Activated CD4-positive, alpha-beta T cell treated with anti-CD3 and anti-CD28 coated beads for 24 hours (primary cell): ENCODE results near the gene RAP1GAP.

Experiments
- DNase-seq, 2 donors: peaks; one replicate each; pipeline ENCODE4 v3.0.0-alpha.2; 2020; ENCODE audit warnings: low read depth in 2 of 2

The RAP1GAP gene

GRCh38 chr1:21625390-21626190, 43.6 kb downstream of the RAP1GAP start:
- no peak for DNase-seq

- no peak for DNase-seq
Observed at GRCh38 chr1:21624571-21625389, 44.4 kb downstream of the RAP1GAP start.

- DNase-seq, result no peak
Observed at GRCh38 chr1:21623410-21623961, 45.7 kb downstream of the RAP1GAP start.

GRCh38 chr1:21622466-21623315, 46.5 kb downstream of the RAP1GAP start:
- peak; percentile 35 to 49 for DNase-seq

- no peak for DNase-seq
Observed at GRCh38 chr1:21621761-21622436, 47.3 kb downstream of the RAP1GAP start.

- DNase-seq, result no peak
Observed at GRCh38 chr1:21621051-21621450, 48.1 kb downstream of the RAP1GAP start.

GRCh38 chr1:21620496-21620895, 48.7 kb downstream of the RAP1GAP start:
- DNase-seq, result no peak

GRCh38 chr1:21620011-21620410, 49.1 kb downstream of the RAP1GAP start:
- no peak for DNase-seq

GRCh38 chr1:21619375-21619947, 49.7 kb downstream of the RAP1GAP start:
- DNase-seq, result no peak

- DNase-seq, result no peak
Observed at GRCh38 chr1:21618561-21619374, 50.4 kb downstream of the RAP1GAP start.

- no peak for DNase-seq
Observed at GRCh38 chr1:21618059-21618458, 51.1 kb downstream of the RAP1GAP start.

- DNase-seq, result no peak
Observed at GRCh38 chr1:21617126-21617738, 51.9 kb downstream of the RAP1GAP start.

- no peak for DNase-seq
Observed at GRCh38 chr1:21616372-21616771, 52.8 kb downstream of the RAP1GAP start.

GRCh38 chr1:21614419-21615115, 54.6 kb downstream of the RAP1GAP start:
- DNase-seq, result no peak

- DNase-seq, result no peak
Observed at GRCh38 chr1:21613072-21613867, 55.9 kb downstream of the RAP1GAP start.

GRCh38 chr1:21612057-21612456, 57.1 kb downstream of the RAP1GAP start:
- DNase-seq, result no peak

- DNase-seq, result no peak
Observed at GRCh38 chr1:21610989-21611785, 58.0 kb downstream of the RAP1GAP start.
